ENCODE measurements around the gene ABCC3. TPM values are rescaled to one million over a fixed set of nuclear protein-coding genes. Genes with fewer than 3 reads are reported as not detected.

Gene ABCC3
- total RNA-seq, 2 donors from 2014 or later, result 1.4 to 4.5 TPM

- TF ChIP-seq, protein P1, sequence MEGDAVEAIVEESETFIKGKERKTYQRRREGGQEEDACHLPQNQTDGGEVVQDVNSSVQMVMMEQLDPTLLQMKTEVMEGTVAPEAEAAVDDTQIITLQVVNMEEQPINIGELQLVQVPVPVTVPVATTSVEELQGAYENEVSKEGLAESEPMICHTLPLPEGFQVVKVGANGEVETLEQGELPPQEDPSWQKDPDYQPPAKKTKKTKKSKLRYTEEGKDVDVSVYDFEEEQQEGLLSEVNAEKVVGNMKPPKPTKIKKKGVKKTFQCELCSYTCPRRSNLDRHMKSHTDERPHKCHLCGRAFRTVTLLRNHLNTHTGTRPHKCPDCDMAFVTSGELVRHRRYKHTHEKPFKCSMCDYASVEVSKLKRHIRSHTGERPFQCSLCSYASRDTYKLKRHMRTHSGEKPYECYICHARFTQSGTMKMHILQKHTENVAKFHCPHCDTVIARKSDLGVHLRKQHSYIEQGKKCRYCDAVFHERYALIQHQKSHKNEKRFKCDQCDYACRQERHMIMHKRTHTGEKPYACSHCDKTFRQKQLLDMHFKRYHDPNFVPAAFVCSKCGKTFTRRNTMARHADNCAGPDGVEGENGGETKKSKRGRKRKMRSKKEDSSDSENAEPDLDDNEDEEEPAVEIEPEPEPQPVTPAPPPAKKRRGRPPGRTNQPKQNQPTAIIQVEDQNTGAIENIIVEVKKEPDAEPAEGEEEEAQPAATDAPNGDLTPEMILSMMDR (IDR thresholded peaks at IDR 0.05), result no peak
- H3K27ac ChIP-seq, result no peak overlapping the region
- no peak for DNase-seq (ENCODE audit: low spot score)
- no peaks in the 10 kb centered on the region for H3K27me3 ChIP-seq
- no peak overlapping the region for H3K4me3 ChIP-seq
- H3K9me3 ChIP-seq, result no peaks in the 10 kb centered on the region
- peaks cover 0 to 28% of the 10 kb centered on the region in 2 donors for H3K4me1 ChIP-seq
- H3K36me3 ChIP-seq, result no peaks in the 10 kb centered on the region
Measured at GRCh38 chr17:50608700-50609379, 25.8 kb upstream of the ABCC3 start.

- no peaks in the 10 kb centered on the region for H3K27me3 ChIP-seq
- H3K9me3 ChIP-seq, result no peaks in the 10 kb centered on the region
- H3K4me1 ChIP-seq, result peaks cover 0 to 22% of the 10 kb centered on the region in 2 donors
- no peak overlapping the region for H3K27ac ChIP-seq
- TF ChIP-seq, protein P1 (IDR thresholded peaks at IDR 0.05), result no peak
- no peak overlapping the region for H3K4me3 ChIP-seq
- DNase-seq (ENCODE audit: low spot score), result no peak
- H3K36me3 ChIP-seq, result no peaks in the 10 kb centered on the region
Measured at GRCh38 chr17:50609380-50610074, 25.2 kb upstream of the ABCC3 start.

DNA sequence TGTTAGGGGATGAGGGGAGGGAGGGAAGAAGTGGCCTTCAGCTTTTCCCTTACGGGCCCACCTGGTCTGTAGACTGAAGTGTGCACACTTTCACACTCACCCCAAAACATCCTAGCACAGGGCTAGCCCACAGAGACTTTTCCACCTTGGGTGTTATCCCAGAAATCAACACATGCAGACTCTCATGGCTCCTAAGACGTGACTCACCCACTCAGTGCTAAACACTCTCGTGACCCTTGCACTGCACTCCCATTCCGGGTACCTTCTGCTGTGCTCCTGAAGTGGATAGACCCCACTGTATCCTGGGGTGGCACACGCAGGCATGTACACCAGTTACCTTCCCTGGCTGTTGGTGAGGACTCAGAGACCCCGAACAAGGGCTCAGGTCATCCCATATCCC is 23.0 kb upstream of the ABCC3 start:
- no peaks in the 10 kb centered on the region for H3K27me3 ChIP-seq
- H3K9me3 ChIP-seq, result no peaks in the 10 kb centered on the region
- no peak overlapping the region for H3K27ac ChIP-seq
- TF ChIP-seq, protein P1 (IDR thresholded peaks at IDR 0.05), result no peak
- no peaks in the 10 kb centered on the region for H3K36me3 ChIP-seq
- no peak for DNase-seq (ENCODE audit: low spot score)
- H3K4me3 ChIP-seq, result no peak overlapping the region
- H3K4me1 ChIP-seq, result peaks cover 0 to 9% of the 10 kb centered on the region in 2 donors

DNA sequence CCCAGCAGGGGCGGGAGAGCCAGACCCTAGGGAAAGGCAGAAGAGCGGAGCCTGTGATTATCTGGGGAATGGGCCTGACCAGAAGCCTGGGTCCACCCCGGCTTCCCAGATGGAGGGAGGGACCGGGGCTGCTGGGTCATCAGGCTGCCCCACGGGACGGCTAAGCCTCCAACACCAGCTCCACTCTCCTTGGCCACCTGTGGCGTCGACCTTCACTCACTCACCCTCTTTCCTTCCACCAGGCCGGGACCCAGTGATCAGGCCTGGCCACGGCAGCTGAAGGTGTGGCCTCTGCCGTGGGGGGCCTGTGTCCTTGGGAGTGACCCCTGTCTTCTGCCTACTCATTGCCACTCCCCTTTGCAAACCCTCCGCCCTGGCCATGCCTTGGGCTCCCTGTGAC is 22.4 kb upstream of the ABCC3 start:
- TF ChIP-seq, protein P1 (IDR thresholded peaks at IDR 0.05), result no peak
- peaks cover 0 to 9% of the 10 kb centered on the region in 2 donors for H3K4me1 ChIP-seq
- no peak for DNase-seq (ENCODE audit: low spot score)

DNA sequence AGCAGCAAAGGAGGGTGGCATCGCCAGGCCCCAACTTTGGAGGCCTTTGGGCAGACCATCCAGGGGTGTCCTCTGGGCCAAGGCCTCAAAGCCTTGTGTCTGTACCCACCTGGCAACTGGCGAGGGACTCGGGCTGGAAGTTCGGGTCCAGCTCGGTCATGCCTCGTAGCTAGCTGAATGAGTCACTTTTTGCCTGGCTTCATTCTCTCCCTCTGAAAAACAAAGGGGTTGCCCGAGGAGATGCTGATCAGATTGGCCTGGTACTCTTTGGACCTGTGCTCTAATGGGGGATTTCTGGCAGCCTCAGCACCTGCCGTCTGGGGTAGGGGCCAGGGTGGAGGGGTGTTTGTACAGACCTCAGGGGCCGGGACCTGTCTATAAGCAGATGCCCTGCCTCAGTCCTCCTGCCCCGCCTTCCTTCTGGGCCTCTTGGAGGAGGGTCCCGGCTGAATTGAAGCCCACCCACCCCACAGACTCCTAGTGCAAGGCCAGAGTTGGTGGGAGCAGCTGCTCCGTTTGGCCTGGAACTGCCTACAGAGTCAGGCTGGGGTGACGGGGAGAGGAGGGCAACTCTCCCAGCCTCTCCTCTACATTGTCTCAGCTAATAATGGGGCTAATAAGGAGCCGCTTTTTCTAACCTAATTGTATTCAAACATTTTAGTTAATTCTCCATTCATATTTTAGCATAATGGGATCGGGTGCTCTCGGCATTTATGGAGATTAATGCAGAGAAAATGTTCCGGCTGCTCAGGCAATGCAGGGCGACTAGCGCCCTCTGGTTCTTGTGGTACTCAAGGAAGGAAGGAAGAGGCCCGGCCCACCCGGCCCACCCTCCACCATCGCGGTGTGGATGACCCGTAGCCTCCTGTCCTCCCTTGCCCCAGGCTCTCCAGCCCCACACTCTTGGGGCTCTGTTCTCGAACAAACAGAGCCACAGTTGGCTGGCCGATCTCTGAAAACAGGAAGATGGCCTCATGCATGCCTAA is 21.4 kb upstream of the ABCC3 start:
- no peak for DNase-seq (ENCODE audit: low spot score)
- H3K4me3 ChIP-seq, result no peak overlapping the region
- no peaks in the 10 kb centered on the region for H3K9me3 ChIP-seq
- TF ChIP-seq, protein P1 (IDR thresholded peaks at IDR 0.05), result peak in 1 of 2 donors; percentile 64
- H3K27me3 ChIP-seq, result no peaks in the 10 kb centered on the region
- peaks cover 0 to 9% of the 10 kb centered on the region in 2 donors for H3K4me1 ChIP-seq
- H3K27ac ChIP-seq, result no peak overlapping the region
- H3K36me3 ChIP-seq, result no peaks in the 10 kb centered on the region

More for the DNA sequence above, 22.4 kb upstream of the ABCC3 start:
- Histone ChIP-seq H3K27me3 (no peaks in the 10 kb centered on the region), H3K9me3 (no peaks in the 10 kb centered on the region), H3K27ac (no peak overlapping the region), H3K36me3 (no peaks in the 10 kb centered on the region), H3K4me3 (no peak overlapping the region)
